SU-DHL-6 (cell line): ENCODE results near the gene TPMT.

Experiments
- H2AFZ ChIP-seq: fragments of 200-600 bp; sonication (generic); 2 replicates; pipeline ENCODE4 v1.6.1; 2014; ENCODE audit warnings: low read depth, mild to moderate bottlenecking, moderate library complexity, mixed read lengths, antibody characterized with exemption, low read length; ENCODE audit not compliant: severe bottlenecking
- H3F3A ChIP-seq: fragments of 200-600 bp; shearing (Covaris generic); 2 replicates; pipeline ENCODE4 v1.6.0; 2016; ENCODE audit warnings: antibody characterized with exemption, mild to moderate bottlenecking; ENCODE audit not compliant: insufficient read depth
- H3K27ac ChIP-seq: fragments of 200-600 bp; sonication (generic); 2 replicates; pipeline ENCODE4 v1.5.1; 2016; ENCODE audit warnings: low read depth, mild to moderate bottlenecking, low read length, moderate library complexity, mixed read lengths
- H3K27me3 ChIP-seq: fragments of 200-600 bp; sonication (generic), shearing (Covaris generic); 2 replicates; pipeline ENCODE4 v1.6.0; 2014; ENCODE audit warnings: mild to moderate bottlenecking, low read length
- H3K36me3 ChIP-seq: fragments of 200-600 bp; sonication (generic); 2 replicates; pipeline ENCODE4 v1.6.1; 2014; ENCODE audit warnings: mild to moderate bottlenecking, low read length, mixed read lengths
- H3K4me2 ChIP-seq: fragments of 300-600, 200-600 bp; shearing (Covaris generic), sonication (generic); 2 replicates; pipeline ENCODE4 v1.6.0; 2014; ENCODE audit warnings: low read length, low read depth, mild to moderate bottlenecking; ENCODE audit not compliant: poor library complexity, severe bottlenecking
- H3K4me3 ChIP-seq: fragments of 200-600 bp; sonication (generic); 2 replicates; pipeline ENCODE4 v1.5.1; 2014; ENCODE audit warnings: antibody characterized with exemption, low read length, mild to moderate bottlenecking, mixed read lengths; ENCODE audit not compliant: insufficient read depth, poor library complexity, severe bottlenecking
- H3K79me2 ChIP-seq: fragments of 200-600 bp; sonication (generic); 2 replicates; pipeline ENCODE4 v1.6.1; 2014; ENCODE audit warnings: mild to moderate bottlenecking, low read length, moderate library complexity; ENCODE audit not compliant: insufficient read depth
- H3K9ac ChIP-seq: fragments of 200-600 bp; sonication (generic); 2 replicates; pipeline ENCODE4 v1.7.0; 2014; ENCODE audit warnings: mild to moderate bottlenecking, low read length
- H3K9me2 ChIP-seq: fragments of 200-600 bp; sonication (generic); replicated peaks from 2 replicates; pipeline ENCODE4 v1.6.1; 2014; ENCODE audit warnings: low read length; ENCODE audit not compliant: insufficient read depth
- H3K9me3 ChIP-seq: fragments of 200-600 bp; sonication (generic); 2 replicates; pipeline ENCODE4 v1.6.1; 2014; ENCODE audit warnings: low read length, mixed read lengths; ENCODE audit not compliant: insufficient read depth
- H4K20me1 ChIP-seq: fragments of 200-600 bp; sonication (generic); 2 replicates; pipeline ENCODE4 v1.6.1; 2014; ENCODE audit warnings: low read depth, mild to moderate bottlenecking, antibody characterized with exemption, low read length, moderate library complexity, mixed read lengths
- EZH2phosphoT487 ChIP-seq: fragments of 200-600 bp; sonication (generic), shearing (Covaris generic); conservative IDR thresholded peaks from 2 replicates; pipeline ENCODE4 v1.6.1; 2018; ENCODE audit warnings: mild to moderate bottlenecking, antibody characterized with exemption, low read length, moderate library complexity, mixed read lengths
- TF ChIP-seq, protein P1 (sequence below): fragments of 200-600 bp; sonication (generic); IDR thresholded peaks from one replicate; pipeline ENCODE4 v1.5.1; 2017; ENCODE audit warnings: antibody characterized with exemption, mild to moderate bottlenecking, low read length, moderate library complexity; ENCODE audit not compliant: insufficient read depth, poor library complexity, severe bottlenecking

TPMT gene

DNA sequence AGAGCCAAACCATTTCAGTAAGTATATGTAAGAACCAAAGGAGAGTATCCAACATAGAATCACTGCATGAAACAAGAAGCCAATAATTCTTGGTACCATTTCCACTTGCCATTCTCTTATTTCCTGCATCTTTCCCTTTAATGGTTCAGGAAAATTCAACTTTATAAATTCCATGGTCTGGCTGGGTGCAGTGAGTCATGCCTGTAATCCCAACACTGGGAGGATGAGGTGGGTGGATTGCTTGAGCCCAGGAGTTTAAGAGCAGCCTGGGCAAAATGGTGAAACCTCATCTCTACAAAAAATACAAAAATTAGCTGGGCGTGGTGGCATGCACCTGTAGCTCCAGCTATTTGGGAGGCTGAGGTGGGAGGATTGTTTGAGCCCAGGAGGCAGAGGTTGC lies 53.6 kb downstream of the TPMT start:
- Histone ChIP-seq H3K27ac (no peak overlapping the region), H3K27me3 (no peaks in the 10 kb centered on the region), H3K36me3 (no peaks in the 10 kb centered on the region), H3K4me2 (no peak overlapping the region), H2AFZ (no peak overlapping the region), H3K9me3 (no peaks in the 10 kb centered on the region), H3F3A (no peaks in the 10 kb centered on the region), H3K9me2 (no peaks in the 10 kb centered on the region), H3K4me3 (no peak overlapping the region), H3K9ac (no peak overlapping the region), H4K20me1 (no peaks in the 10 kb centered on the region), H3K79me2 (no peaks in the 10 kb centered on the region)
- TF ChIP-seq, protein P1, sequence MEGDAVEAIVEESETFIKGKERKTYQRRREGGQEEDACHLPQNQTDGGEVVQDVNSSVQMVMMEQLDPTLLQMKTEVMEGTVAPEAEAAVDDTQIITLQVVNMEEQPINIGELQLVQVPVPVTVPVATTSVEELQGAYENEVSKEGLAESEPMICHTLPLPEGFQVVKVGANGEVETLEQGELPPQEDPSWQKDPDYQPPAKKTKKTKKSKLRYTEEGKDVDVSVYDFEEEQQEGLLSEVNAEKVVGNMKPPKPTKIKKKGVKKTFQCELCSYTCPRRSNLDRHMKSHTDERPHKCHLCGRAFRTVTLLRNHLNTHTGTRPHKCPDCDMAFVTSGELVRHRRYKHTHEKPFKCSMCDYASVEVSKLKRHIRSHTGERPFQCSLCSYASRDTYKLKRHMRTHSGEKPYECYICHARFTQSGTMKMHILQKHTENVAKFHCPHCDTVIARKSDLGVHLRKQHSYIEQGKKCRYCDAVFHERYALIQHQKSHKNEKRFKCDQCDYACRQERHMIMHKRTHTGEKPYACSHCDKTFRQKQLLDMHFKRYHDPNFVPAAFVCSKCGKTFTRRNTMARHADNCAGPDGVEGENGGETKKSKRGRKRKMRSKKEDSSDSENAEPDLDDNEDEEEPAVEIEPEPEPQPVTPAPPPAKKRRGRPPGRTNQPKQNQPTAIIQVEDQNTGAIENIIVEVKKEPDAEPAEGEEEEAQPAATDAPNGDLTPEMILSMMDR: no peak
- TF ChIP-seq EZH2phosphoT487: no peak

DNA sequence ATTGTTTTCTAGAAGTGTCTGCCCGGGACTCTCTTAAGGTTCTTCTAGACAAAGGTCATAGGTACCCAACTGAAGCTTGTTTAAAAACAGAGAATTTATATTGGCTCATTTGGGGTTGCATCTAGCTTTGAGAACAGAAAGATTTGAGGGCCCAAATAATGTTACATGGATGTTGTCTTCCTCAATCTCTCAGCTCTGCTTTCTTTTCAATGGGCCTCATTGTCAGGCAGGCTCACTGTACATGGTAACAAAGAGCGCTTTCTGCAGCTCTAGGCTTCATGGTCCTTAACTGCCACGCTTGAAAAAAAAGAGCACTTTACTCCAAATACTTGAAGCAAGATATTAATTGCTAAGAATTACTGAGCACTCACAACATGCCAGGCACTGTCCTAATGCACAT lies 54.6 kb downstream of the TPMT start:
- Histone ChIP-seq H3K27ac (no peak overlapping the region), H3K4me2 (no peak overlapping the region), H2AFZ (no peak overlapping the region), H3K4me3 (no peak overlapping the region), H3F3A (no peaks in the 10 kb centered on the region), H4K20me1 (no peaks in the 10 kb centered on the region), H3K9ac (no peak overlapping the region), H3K9me2 (no peaks in the 10 kb centered on the region), H3K9me3 (no peaks in the 10 kb centered on the region), H3K36me3 (no peaks in the 10 kb centered on the region), H3K79me2 (no peaks in the 10 kb centered on the region), H3K27me3 (no peaks in the 10 kb centered on the region)
- no peak for TF ChIP-seq EZH2phosphoT487
- TF ChIP-seq, protein P1: no peak

DNA sequence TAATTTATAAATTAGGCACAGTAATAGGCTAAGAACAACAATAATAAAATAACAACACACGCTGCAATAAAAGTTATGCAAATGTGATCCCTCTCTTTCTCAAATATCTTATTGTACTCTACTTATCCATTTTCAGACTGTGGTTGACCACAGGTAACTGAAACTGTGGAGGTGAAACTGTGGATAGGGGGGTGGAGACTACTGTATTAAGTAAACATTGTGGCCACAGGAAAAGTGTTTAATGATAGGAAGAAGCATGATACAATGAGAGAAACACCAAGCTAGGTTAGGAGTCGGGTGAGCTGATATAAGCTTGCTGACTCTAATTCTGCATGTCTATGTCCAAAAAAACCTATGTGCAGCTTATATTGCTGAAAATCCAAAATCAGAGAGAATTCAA lies 55.4 kb downstream of the TPMT start:
- Histone ChIP-seq H3K9ac (no peak overlapping the region), H3K4me2 (no peak overlapping the region), H3K4me3 (no peak overlapping the region), H3K27ac (no peak overlapping the region), H2AFZ (no peak overlapping the region), H4K20me1 (no peaks in the 10 kb centered on the region), H3K9me2 (no peaks in the 10 kb centered on the region), H3K36me3 (no peaks in the 10 kb centered on the region), H3K9me3 (no peaks in the 10 kb centered on the region), H3F3A (no peaks in the 10 kb centered on the region), H3K79me2 (no peaks in the 10 kb centered on the region), H3K27me3 (no peaks in the 10 kb centered on the region)
- TF ChIP-seq EZH2phosphoT487: no peak
- TF ChIP-seq, protein P1: no peak
